ENCODE measurements around the gene CEP41. TPM values are rescaled to one million over a fixed set of nuclear protein-coding genes. Genes with fewer than 3 reads are reported as not detected.

Gene CEP41
- polyA plus RNA-seq, 1 donor from 2014 or later: 47.0 TPM

- Histone ChIP-seq H3K79me2 (replicated peaks; ENCODE audit: insufficient read depth, low read length) (peaks cover 7% of the 10 kb centered on the region), H3K27me3 (ENCODE audit: insufficient read depth, low read depth, low read length) (no peaks in the 10 kb centered on the region), H3K9me2 (ENCODE audit: insufficient read depth, low read length) (no peaks in the 10 kb centered on the region), H2AFZ (ENCODE audit: low read depth, low read length) (peak overlapping the region; percentile 71), H3K4me3 (ENCODE audit: low read length) (peak overlapping the region; percentile 57), H3K9ac (ENCODE audit: low read length) (peak overlapping the region; percentile 76), H3K4me2 (ENCODE audit: low read length) (peak overlapping the region; percentile 45), H3K36me3 (ENCODE audit: insufficient read depth, low read length) (no peaks in the 10 kb centered on the region), H3F3A (ENCODE audit: insufficient read depth, low read length, poor library complexity, severe bottlenecking) (peaks cover 3% of the 10 kb centered on the region), H4K20me1 (ENCODE audit: insufficient read depth) (no peaks in the 10 kb centered on the region), H3K27ac (ENCODE audit: low read length) (peak overlapping the region; percentile 97), H3K9me3 (ENCODE audit: low read length) (no peaks in the 10 kb centered on the region)
- no peak for TF ChIP-seq RAD21 (conservative IDR thresholded peaks at IDR 0.05)
- no peak for TF ChIP-seq SMC3 (conservative IDR thresholded peaks at IDR 0.05; ENCODE audit: poor library complexity)
- no peak for TF ChIP-seq MXI1 (conservative IDR thresholded peaks at IDR 0.05; ENCODE audit: poor library complexity, severe bottlenecking)
- TF ChIP-seq EZH2 (IDR thresholded peaks at IDR 0.05; ENCODE audit: borderline replicate concordance, insufficient read depth, low read length, poor library complexity, severe bottlenecking): no peak
- no peak for TF ChIP-seq CTCF (IDR thresholded peaks at IDR 0.05; ENCODE audit: poor library complexity, severe bottlenecking)
- TF ChIP-seq TAF1 (IDR thresholded peaks at IDR 0.05; ENCODE audit: low read depth): no peak
- TF ChIP-seq POLR2AphosphoS5 (IDR thresholded peaks at IDR 0.05): no peak
- no peak for TF ChIP-seq REST (IDR thresholded peaks at IDR 0.05; ENCODE audit: borderline replicate concordance)
- TF ChIP-seq EP300 (conservative IDR thresholded peaks at IDR 0.05; ENCODE audit: poor library complexity, severe bottlenecking): no peak
These were observed 45.5 kb upstream of the CEP41 start for GRCh38 chr7:130486114-130486953.

- Histone ChIP-seq H3K27ac (ENCODE audit: low read length) (peak overlapping the region; percentile 97), H3K27me3 (ENCODE audit: insufficient read depth, low read depth, low read length) (no peaks in the 10 kb centered on the region)
These were observed 44.9 kb upstream of the CEP41 start for GRCh38 chr7:130485734-130486113.

More at GRCh38 chr7:130485734-130486113, 44.9 kb upstream of the CEP41 start:
- Histone ChIP-seq H3K4me3 (ENCODE audit: low read length) (peak overlapping the region; percentile 57), H2AFZ (ENCODE audit: low read depth, low read length) (no peak overlapping the region), H3K4me2 (ENCODE audit: low read length) (no peak overlapping the region), H3K9ac (ENCODE audit: low read length) (peak overlapping the region; percentile 76), H3K79me2 (replicated peaks; ENCODE audit: insufficient read depth, low read length) (peaks cover 4% of the 10 kb centered on the region), H3K9me2 (ENCODE audit: insufficient read depth, low read length) (no peaks in the 10 kb centered on the region), H4K20me1 (ENCODE audit: insufficient read depth) (no peaks in the 10 kb centered on the region), H3K36me3 (ENCODE audit: insufficient read depth, low read length) (no peaks in the 10 kb centered on the region), H3F3A (ENCODE audit: insufficient read depth, low read length, poor library complexity, severe bottlenecking) (peaks cover 3% of the 10 kb centered on the region), H3K9me3 (ENCODE audit: low read length) (no peaks in the 10 kb centered on the region)
- TF ChIP-seq EZH2 (IDR thresholded peaks at IDR 0.05; ENCODE audit: borderline replicate concordance, insufficient read depth, low read length, poor library complexity, severe bottlenecking) (no peak), REST (IDR thresholded peaks at IDR 0.05; ENCODE audit: borderline replicate concordance) (no peak), TAF1 (IDR thresholded peaks at IDR 0.05; ENCODE audit: low read depth) (no peak), EP300 (conservative IDR thresholded peaks at IDR 0.05; ENCODE audit: poor library complexity, severe bottlenecking) (no peak), MXI1 (conservative IDR thresholded peaks at IDR 0.05; ENCODE audit: poor library complexity, severe bottlenecking) (no peak), SMC3 (conservative IDR thresholded peaks at IDR 0.05; ENCODE audit: poor library complexity) (no peak), POLR2AphosphoS5 (IDR thresholded peaks at IDR 0.05) (no peak), CTCF (IDR thresholded peaks at IDR 0.05; ENCODE audit: poor library complexity, severe bottlenecking) (no peak), RAD21 (conservative IDR thresholded peaks at IDR 0.05) (no peak)

Measured in neural cell (in vitro differentiated cells).